DMS79 treated with DMSO at 0.1 percent for 48 hours (cell line): ENCODE measurements around the gene INSYN2A.

Source experiments
- DNase-seq: peaks from one replicate; lab custom pipeline; 2025; lab: John Stamatoyannopoulos, UW

The INSYN2A gene

GRCh38 chr10:127151981-127152699, 44.3 kb downstream of the INSYN2A start:
- no peak for DNase-seq

GRCh38 chr10:127151541-127151940, 44.9 kb downstream of the INSYN2A start:
- DNase-seq, result no peak

- DNase-seq, result no peak
These were observed 46.3 kb downstream of the INSYN2A start for GRCh38 chr10:127150136-127150535.

GRCh38 chr10:127149501-127150081, 46.8 kb downstream of the INSYN2A start:
- no peak for DNase-seq

GRCh38 chr10:127148933-127149220, 47.5 kb downstream of the INSYN2A start:
- no peak for DNase-seq

GRCh38 chr10:127148066-127148932, 48.1 kb downstream of the INSYN2A start:
- DNase-seq, result no peak

GRCh38 chr10:127146661-127147060, 49.7 kb downstream of the INSYN2A start:
- no peak for DNase-seq
